HCT116 (cell line): ENCODE measurements around the gene ADM2. TPM values are rescaled to one million over a fixed set of nuclear protein-coding genes. Genes with fewer than 3 reads are reported as not detected.

Source experiments
- ATAC-seq: fragments of 200-7000 bp; cut with Tn5 transposase; 2 replicates; pipeline ENCODE4 v1.9.1; 2020; ENCODE audit warnings: mild to moderate bottlenecking, moderate library complexity
- Bru-seq: library from RNA; stranded (reverse); fragments of 400-500 nt; gene quantifications from one replicate; lab custom pipeline; 2021; lab: Mats Ljungman, UMichigan
- BruChase-seq, 2 experiments: library from RNA; stranded (reverse); fragments of 400-500 nt; gene quantifications; one replicate each; lab custom pipeline; 2021; lab: Mats Ljungman, UMichigan
- BruUV-seq: library from RNA; stranded (reverse); fragments of 400-500 nt; replicated peaks from 2 replicates; lab custom pipeline; 2021; lab: Mats Ljungman, UMichigan
- CTCF ChIA-PET: fragments of 300-600 bp; sonication (Branson Sonifier 250); formaldehyde crosslinking; loops from one replicate; lab custom pipeline; 2021; ENCODE audit warnings: antibody characterized with exemption; lab: Charles Lee
- POLR2A ChIA-PET: fragments of 300-600, 350-600 bp; sonication (Branson Sonifier 250); formaldehyde crosslinking; loops from one replicate; lab custom pipeline; 2021; ENCODE audit warnings: antibody characterized with exemption; lab: Charles Lee
- RAD21 ChIA-PET, 2 experiments: fragments of 300-600 bp; sonication (Branson Sonifier 250); formaldehyde crosslinking; loops; one replicate each; lab custom pipeline; 2023; ENCODE audit warnings: low total read pairs in 2 of 2; ENCODE audit not compliant: uncharacterized antibody in 2 of 2, unreplicated experiment in 2 of 2, low non-redundant PET in 1 of 2; lab: Charles Lee
- DNase-seq: peaks from one replicate; pipeline ENCODE4 v3.0.0-alpha.2; 2010; ENCODE audit warnings: low read depth, low spot score
- H2AFZ ChIP-seq: fragments of 200-600 bp; shearing (Covaris generic), sonication (generic); 2 replicates; pipeline ENCODE4 v1.6.1; 2017; ENCODE audit warnings: low read depth, mixed run types, mixed read lengths, antibody characterized with exemption, low read length; ENCODE audit not compliant: poor library complexity, severe bottlenecking
- H3K27ac ChIP-seq: 2 replicates; pipeline ENCODE4 v1.5.1; 2012; ENCODE audit warnings: low read depth, low read length
- H3K27me3 ChIP-seq: fragments of 200-600 bp; sonication (generic); 2 replicates; pipeline ENCODE4 v1.6.1; 2016; ENCODE audit warnings: mixed run types, low read length, mixed read lengths; ENCODE audit not compliant: insufficient read depth
- H3K36me3 ChIP-seq, 2 experiments: fragments of 200-500 bp in 1 of 2; fragments of 200-600 bp in 1 of 2; sonication (Bioruptor generic) in 1 of 2; sonication (generic) in 1 of 2; 2 replicates each; pipeline versions ENCODE4 v1.5.1 to v1.6.1; 2014 to 2016; ENCODE audit warnings: low read length in 2 of 2, inconsistent platforms in 1 of 2, mixed read lengths in 1 of 2, mixed run types in 1 of 2; ENCODE audit not compliant: insufficient read depth in 2 of 2, control insufficient read depth in 1 of 2
- H3K4me1 ChIP-seq, 2 experiments: fragments of 200-600 bp in 1 of 2; sonication (generic) in 1 of 2; 2 replicates each; pipeline versions ENCODE4 v1.5.1 to v1.6.1; 2012 to 2017; ENCODE audit warnings: low read length in 2 of 2, inconsistent platforms in 1 of 2, mild to moderate bottlenecking in 1 of 2, mixed read lengths in 1 of 2, mixed run types in 1 of 2, moderate library complexity in 1 of 2; ENCODE audit not compliant: insufficient read depth in 2 of 2, control insufficient read depth in 1 of 2
- H3K4me2 ChIP-seq: fragments of 200-600 bp; sonication (generic); 2 replicates; pipeline ENCODE4 v1.6.1; 2017; ENCODE audit warnings: mixed run types, low read length, mixed read lengths
- H3K4me3 ChIP-seq, 2 experiments: fragments of 200-600 bp in 1 of 2; sonication (generic) in 1 of 2; replicated peaks in 1 of 2; 2 replicates each; pipeline ENCODE4 v1.5.1; 2011 to 2016; ENCODE audit warnings: low read length in 2 of 2, control low read depth in 1 of 2, low read depth in 1 of 2, mild to moderate bottlenecking in 1 of 2, mixed read lengths in 1 of 2, mixed run types in 1 of 2
- H3K79me2 ChIP-seq: fragments of 200-600 bp; sonication (generic); 2 replicates; pipeline ENCODE4 v1.6.1; 2017; ENCODE audit warnings: mild to moderate bottlenecking, mixed run types, low read length, moderate library complexity, mixed read lengths; ENCODE audit not compliant: insufficient read depth
- H3K9ac ChIP-seq: fragments of 200-600 bp; sonication (generic); 2 replicates; pipeline ENCODE4 v1.6.1; 2016; ENCODE audit warnings: low read length, mixed read lengths
- H3K9me2 ChIP-seq: fragments of 200-600 bp; sonication (generic), shearing (Covaris generic); 2 replicates; pipeline ENCODE4 v1.6.1; 2017; ENCODE audit warnings: mixed run types, mild to moderate bottlenecking, moderate library complexity; ENCODE audit not compliant: insufficient read depth
- H3K9me3 ChIP-seq, 2 experiments: fragments of 200-500 bp in 1 of 2; fragments of 200-600 bp in 1 of 2; sonication (Bioruptor generic) in 1 of 2; sonication (generic) in 1 of 2; 2 replicates each; pipeline ENCODE4 v1.6.1; 2014 to 2017; ENCODE audit warnings: low read length in 2 of 2, mixed read lengths in 2 of 2, inconsistent platforms in 1 of 2, low read depth in 1 of 2, mild to moderate bottlenecking in 1 of 2, mixed run types in 1 of 2, moderate library complexity in 1 of 2; ENCODE audit not compliant: control insufficient read depth in 1 of 2, insufficient read depth in 1 of 2
- H4K20me1 ChIP-seq: fragments of 200-600 bp; sonication (generic), shearing (Covaris generic); 2 replicates; pipeline ENCODE4 v1.6.1; 2017; ENCODE audit warnings: mixed run types, mild to moderate bottlenecking, moderate library complexity; ENCODE audit not compliant: insufficient read depth
- EZH2 ChIP-seq: fragments of 200-600 bp; sonication (generic); IDR thresholded peaks from 2 replicates; pipeline ENCODE4 v1.6.1; 2017; ENCODE audit warnings: antibody characterized with exemption, mixed run types
- POLR2AphosphoS5 ChIP-seq: IDR thresholded peaks from 2 replicates; pipeline ENCODE4 v1.6.1; 2011; ENCODE audit warnings: mild to moderate bottlenecking, low read depth, low read length, moderate library complexity
- RAD21 ChIP-seq: IDR thresholded peaks from 2 replicates; pipeline ENCODE4 v1.6.1; 2012; ENCODE audit warnings: low read depth, mild to moderate bottlenecking
- TCF7L2 ChIP-seq: IDR thresholded peaks from 2 replicates; pipeline ENCODE4 v1.7.0; 2011; ENCODE audit warnings: borderline replicate concordance, inconsistent platforms; ENCODE audit not compliant: insufficient read depth, insufficient read length; ENCODE audit errors: extremely low read depth
- ZFX ChIP-seq: fragments of 450-650 bp; IDR thresholded peaks from 2 replicates; pipeline ENCODE4 v1.6.1; 2017
- intact Hi-C: fragments of 100-400 bp; cut with micrococcal nuclease; formaldehyde crosslinking; loops from 2 replicates; pipeline ENCODE4 v1.10.0; 2022
- long read RNA-seq: library from polyadenylated mRNA; unstranded; transcript quantifications from one replicate; pipeline ENCODE4 v2.0.0, GENCODE V29; 2021; ENCODE audit not compliant: unreplicated experiment
- polyA plus RNA-seq: library from polyadenylated mRNA; unstranded; fragments of >200 nt; gene quantifications from 2 replicates; pipeline ENCODE4 v1.2.1, GENCODE V29; 2012; ENCODE audit warnings: missing spikeins
- total RNA-seq: library from RNA; stranded (reverse); gene quantifications from one replicate; pipeline ENCODE4 v1.2.1, GENCODE V29; 2021; ENCODE audit not compliant: unreplicated experiment
- TF ChIP-seq, protein P1 (sequence below): IDR thresholded peaks from 2 replicates; pipeline ENCODE4 v1.6.1; 2011; ENCODE audit warnings: mild to moderate bottlenecking, low read length, moderate library complexity; ENCODE audit not compliant: insufficient replicate concordance; ENCODE audit errors: extremely low read depth

The ADM2 gene
- total RNA-seq (12.8 TPM), Bru-seq, nascent RNA (percentile 67 among the genes with signal in this experiment), BruChase-seq, experiment 1, labeled RNA remaining after a 6-hour chase (percentile 76 among the genes with signal in this experiment), BruChase-seq, experiment 2, labeled RNA remaining after a 2-hour chase (percentile 85 among the genes with signal in this experiment)
- polyA plus RNA-seq, result 11.4 and 12.1 TPM in 2 replicates
- long read RNA-seq, full-length matches to known transcripts, result 3 of 16 reads
- long read RNA-seq, partial matches to known transcripts, result 0 of 16 reads
- long read RNA-seq, other reads (novel, unspliced or antisense), result 13 of 16 reads

GRCh38 chr22:50481440-50482106, at the start of gene ADM2:
Gene ADM2, plus strand, starts transcription at chr22:50481543. Its CDS starts 305 bp downstream, at chr22:50481848.
- TF ChIP-seq, protein P1, sequence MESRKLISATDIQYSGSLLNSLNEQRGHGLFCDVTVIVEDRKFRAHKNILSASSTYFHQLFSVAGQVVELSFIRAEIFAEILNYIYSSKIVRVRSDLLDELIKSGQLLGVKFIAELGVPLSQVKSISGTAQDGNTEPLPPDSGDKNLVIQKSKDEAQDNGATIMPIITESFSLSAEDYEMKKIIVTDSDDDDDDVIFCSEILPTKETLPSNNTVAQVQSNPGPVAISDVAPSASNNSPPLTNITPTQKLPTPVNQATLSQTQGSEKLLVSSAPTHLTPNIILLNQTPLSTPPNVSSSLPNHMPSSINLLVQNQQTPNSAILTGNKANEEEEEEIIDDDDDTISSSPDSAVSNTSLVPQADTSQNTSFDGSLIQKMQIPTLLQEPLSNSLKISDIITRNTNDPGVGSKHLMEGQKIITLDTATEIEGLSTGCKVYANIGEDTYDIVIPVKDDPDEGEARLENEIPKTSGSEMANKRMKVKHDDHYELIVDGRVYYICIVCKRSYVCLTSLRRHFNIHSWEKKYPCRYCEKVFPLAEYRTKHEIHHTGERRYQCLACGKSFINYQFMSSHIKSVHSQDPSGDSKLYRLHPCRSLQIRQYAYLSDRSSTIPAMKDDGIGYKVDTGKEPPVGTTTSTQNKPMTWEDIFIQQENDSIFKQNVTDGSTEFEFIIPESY, result no peak
- TF ChIP-seq ZFX (peak; percentile 27; the same call in 1 of the 2 replicates), EZH2 (no peak), TCF7L2 (no peak), POLR2AphosphoS5 (peak; percentile 44; the same call in 1 of the 2 replicates), RAD21 (no peak)
- RAD21 ChIA-PET, result no interaction called here
- no TSS peak for BruUV-seq
- peak within 1 kb of the TSS; percentile 94 for H3K4me2 ChIP-seq
- H3K27me3 ChIP-seq, result no peaks in the 10 kb centered on the region
- no peaks in the 10 kb centered on the region for H3K9me2 ChIP-seq
- POLR2A ChIA-PET, result no interaction called here
- H3K27ac ChIP-seq, result peak within 1 kb of the TSS; percentile 56; the same call in 1 of the 2 replicates
- no peaks in the 10 kb centered on the region for H3K36me3 ChIP-seq
- CTCF ChIA-PET, result no interaction called here
- intact Hi-C loops, result no loop called here
- DNase-seq (no peak), ATAC-seq (peak; percentile 84)
- H3K4me1 ChIP-seq, result peaks cover 8 to 32% of the 10 kb centered on the region in 2 experiments; a peak in 3 of 4 replicates
- H3K79me2 ChIP-seq, result no peaks in the 10 kb centered on the region
- no peaks in the 10 kb centered on the region for H4K20me1 ChIP-seq
- peak within 1 kb of the TSS; percentile 65 for H3K9ac ChIP-seq
- no peak within 1 kb of the TSS for H2AFZ ChIP-seq
- no peaks in the 10 kb centered on the region for H3K9me3 ChIP-seq
- H3K4me3 ChIP-seq, result peak within 1 kb of the TSS; percentile 71 to 76
